Prostate gland (tissue), 2 donors: Measurements from ENCODE around the gene MAP6. TPM values are rescaled to one million over a fixed set of nuclear protein-coding genes. Genes with fewer than 3 reads are reported as not detected.

Experiments
- DNase-seq: peaks from one replicate; pipeline ENCODE4 v3.0.0-alpha.2; 2019; ENCODE audit warnings: low spot score
- H3K27ac ChIP-seq, 2 donors: fragments of 200-600 bp; sonication (generic); 2 replicates each; pipeline ENCODE4 v1.5.1; 2017 to 2019
- H3K27me3 ChIP-seq: fragments of 200-600 bp; sonication (generic); replicated peaks from 2 replicates; pipeline ENCODE4 v1.5.1; 2019; ENCODE audit not compliant: insufficient read depth
- H3K36me3 ChIP-seq, 2 donors: fragments of 200-600 bp; sonication (generic); 1 replicate in 1 of 2; 2 replicates in 1 of 2; pipeline versions ENCODE4 v1.5.1 to v1.8.1; 2017 to 2019
- H3K4me1 ChIP-seq: fragments of 200-600 bp; sonication (generic); replicated peaks from 2 replicates; pipeline ENCODE4 v1.5.1; 2019
- H3K4me3 ChIP-seq, 2 donors: fragments of 200-600 bp; sonication (generic); 2 replicates each; pipeline ENCODE4 v1.5.1; 2017 to 2019
- H3K9me3 ChIP-seq: fragments of 200-600 bp; sonication (generic); 2 replicates; pipeline ENCODE4 v1.5.1; 2017
- CTCF ChIP-seq, 4 experiments: fragments of 200-600 bp in 2 of 4; fragments of 450-650 bp in 2 of 4; sonication (generic) in 2 of 4; IDR thresholded peaks; 1 replicate in 3 of 4; 2 replicates in 1 of 4; pipeline ENCODE4 v1.5.1; 2016 to 2019; ENCODE audit warnings: antibody characterized with exemption in 4 of 4, mild to moderate bottlenecking in 2 of 4, moderate library complexity in 2 of 4
- POLR2A ChIP-seq: fragments of 450-650 bp; IDR thresholded peaks from one replicate; pipeline ENCODE4 v1.6.1; 2016; ENCODE audit warnings: antibody characterized with exemption, mild to moderate bottlenecking
- POLR2AphosphoS5 ChIP-seq: sonication (generic); formaldehyde crosslinking; IDR thresholded peaks from one replicate; pipeline ENCODE4 v1.6.1; 2017; ENCODE audit warnings: antibody characterized with exemption
- WGBS: methylation state at CpG from one replicate; pipeline ENCODE4 v1.1.5; 2018; 5-methylcytosine and 5-hydroxymethylcytosine counted together
- intact Hi-C: fragments of 100-400 bp; cut with DNase I; formaldehyde crosslinking; loops from one replicate; pipeline ENCODE4 v1.14.2; 2022
- total RNA-seq, 2 donors: library from RNA; depleted of rRNA; stranded (reverse); fragments of >200 nt; gene quantifications; one replicate each; pipeline ENCODE4 v1.1.0, GENCODE V29; 2016

MAP6 gene
- total RNA-seq, 2 donors from 2014 or later, result 15.8 to 21.5 TPM

DNA sequence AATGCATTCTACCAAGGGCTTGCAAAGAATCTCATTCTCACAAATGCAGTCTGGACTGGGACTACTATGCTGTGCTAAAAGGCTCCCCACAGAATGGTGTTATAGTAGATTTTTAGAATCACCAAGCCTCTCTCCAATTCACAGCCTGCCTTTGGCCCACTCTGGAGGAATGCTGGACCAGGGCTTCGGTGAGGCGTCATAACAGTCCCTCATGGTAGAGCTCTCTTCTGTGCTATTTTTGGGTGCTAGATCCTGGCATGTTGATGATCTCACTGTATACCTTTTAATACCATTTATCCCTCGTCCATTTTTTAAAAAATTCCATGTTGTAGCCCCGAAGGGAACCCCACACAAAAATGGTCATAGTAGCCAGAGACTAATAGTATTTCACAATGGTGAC lies 17.6 kb downstream of the MAP6 start:
- Histone ChIP-seq H3K27ac (no peak overlapping the region), H3K4me1 (no peaks in the 10 kb centered on the region), H3K9me3 (no peaks in the 10 kb centered on the region), H3K4me3 (no peak overlapping the region), H3K36me3 (no peaks in the 10 kb centered on the region), H3K27me3 (no peaks in the 10 kb centered on the region)
- no peak for DNase-seq
- no peak for TF ChIP-seq POLR2AphosphoS5
- TF ChIP-seq CTCF (IDR thresholded peaks at IDR 0.05), result no peak
- TF ChIP-seq POLR2A, result no peak
- intact Hi-C loops, result no loop called here
- WGBS, result 93% methylated on average over 4 of the region's 4 CpGs

DNA sequence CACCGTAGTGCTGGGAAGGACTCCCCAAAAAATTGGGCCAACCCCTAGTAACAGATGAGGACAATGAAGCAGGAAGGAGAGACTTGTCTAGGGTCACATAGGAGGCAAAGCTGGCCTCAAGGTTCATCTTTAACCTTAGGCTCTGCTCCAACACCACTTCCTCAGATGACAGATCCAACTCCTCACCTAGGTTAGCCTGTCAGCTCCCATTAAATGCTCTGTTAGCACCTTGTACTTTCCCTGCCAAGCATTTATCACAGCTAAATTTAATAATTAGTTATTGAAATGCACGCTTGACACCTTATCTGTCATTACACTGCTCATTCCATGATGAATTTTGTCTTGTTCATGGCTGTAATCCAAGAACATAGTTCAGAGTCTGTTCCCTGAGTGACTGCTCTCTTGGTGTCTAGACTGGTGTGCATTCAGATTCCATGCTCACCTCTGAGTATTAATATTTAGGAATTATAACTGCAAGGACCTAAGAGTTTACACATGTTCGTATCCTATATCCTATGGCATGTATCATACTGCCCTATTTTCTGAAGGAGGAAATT lies 18.6 kb downstream of the MAP6 start:
- Histone ChIP-seq H3K27ac (no peak overlapping the region), H3K9me3 (no peaks in the 10 kb centered on the region), H3K4me1 (no peaks in the 10 kb centered on the region), H3K36me3 (no peaks in the 10 kb centered on the region), H3K4me3 (no peak overlapping the region), H3K27me3 (no peaks in the 10 kb centered on the region)
- intact Hi-C loops, result no loop called here
- TF ChIP-seq CTCF (IDR thresholded peaks at IDR 0.05), result no peak
- 100% methylated on average over 3 of the region's 3 CpGs for WGBS
- no peak for DNase-seq

DNA sequence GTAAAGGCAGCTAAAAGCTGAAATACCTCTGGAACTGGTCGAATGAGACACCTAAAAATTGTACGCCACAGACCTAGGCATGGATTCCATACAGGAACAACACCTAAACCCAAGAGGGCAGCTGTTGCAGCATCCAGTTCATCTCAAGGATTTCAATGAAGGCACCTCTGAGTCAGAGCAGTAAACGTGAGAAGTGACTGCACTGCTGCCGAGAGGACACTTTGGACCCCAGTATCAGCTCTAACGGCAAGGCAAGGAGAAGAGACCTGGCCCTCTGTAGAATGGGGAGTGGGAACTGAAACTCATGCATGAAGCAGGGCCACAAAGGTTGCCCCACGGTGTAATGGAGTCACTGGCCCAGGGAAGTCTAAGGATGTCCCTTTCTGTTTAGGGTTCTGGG lies 23.9 kb downstream of the MAP6 start:
- H3K27me3 ChIP-seq, result no peaks in the 10 kb centered on the region
- no peak for DNase-seq
- H3K4me3 ChIP-seq, result no peak overlapping the region
- no peak overlapping the region for H3K27ac ChIP-seq
- no peaks in the 10 kb centered on the region for H3K9me3 ChIP-seq
- H3K4me1 ChIP-seq, result no peaks in the 10 kb centered on the region
- 85% methylated on average over 6 of the region's 6 CpGs for whole genome bisulfite sequencing
- H3K36me3 ChIP-seq, result no peaks in the 10 kb centered on the region
- TF ChIP-seq POLR2A (no peak), POLR2AphosphoS5 (no peak), CTCF (IDR thresholded peaks at IDR 0.05) (no peak)
- intact Hi-C loops, result no loop called here

DNA sequence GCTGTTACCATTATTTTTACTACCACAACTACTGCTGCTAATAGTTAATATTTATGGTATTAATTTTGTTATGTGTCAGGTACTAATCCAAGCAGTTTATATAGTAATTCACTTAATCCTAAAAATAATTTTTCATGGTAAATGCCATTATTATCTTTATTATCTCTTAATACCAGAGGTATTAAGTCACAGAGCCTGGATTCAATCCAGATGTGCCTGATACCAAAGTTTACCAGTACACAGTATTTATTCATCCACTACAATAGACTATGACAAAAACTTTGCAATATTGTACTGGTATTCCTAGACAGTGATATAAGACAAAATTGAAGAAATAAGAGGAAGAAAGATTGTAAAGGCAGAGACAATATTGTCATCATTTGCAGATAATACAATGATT lies 24.5 kb downstream of the MAP6 start:
- TF ChIP-seq POLR2A (no peak), CTCF (IDR thresholded peaks at IDR 0.05) (no peak), POLR2AphosphoS5 (no peak)
- intact Hi-C loops, result no loop called here
- Histone ChIP-seq H3K4me1 (no peaks in the 10 kb centered on the region), H3K4me3 (no peak overlapping the region), H3K36me3 (no peaks in the 10 kb centered on the region), H3K27ac (no peak overlapping the region), H3K9me3 (no peaks in the 10 kb centered on the region), H3K27me3 (no peaks in the 10 kb centered on the region)
- DNase-seq, result no peak

- TF ChIP-seq POLR2AphosphoS5 (peak; percentile 82), CTCF (IDR thresholded peaks at IDR 0.05) (no peak), POLR2A (no peak)
- DNase-seq, result peak; percentile 40
- Histone ChIP-seq H3K27ac (no peak overlapping the region), H3K36me3 (no peaks in the 10 kb centered on the region), H3K9me3 (no peaks in the 10 kb centered on the region), H3K27me3 (no peaks in the 10 kb centered on the region), H3K4me1 (no peaks in the 10 kb centered on the region), H3K4me3 (no peak overlapping the region)
- intact Hi-C loops, result no loop called here
- WGBS, result 84% methylated on average over 2 of the region's 2 CpGs
Observed at GRCh38 chr11:75642402-75643113, 26.3 kb downstream of the MAP6 start.
